HS-27A (cell line): Measurements from ENCODE around the gene DUSP16.

ENCODE experiments used
- DNase-seq: peaks from one replicate; pipeline ENCODE4 v3.0.0-alpha.2; 2012; ENCODE audit warnings: low read depth, missing footprints

DUSP16 gene

DNA sequence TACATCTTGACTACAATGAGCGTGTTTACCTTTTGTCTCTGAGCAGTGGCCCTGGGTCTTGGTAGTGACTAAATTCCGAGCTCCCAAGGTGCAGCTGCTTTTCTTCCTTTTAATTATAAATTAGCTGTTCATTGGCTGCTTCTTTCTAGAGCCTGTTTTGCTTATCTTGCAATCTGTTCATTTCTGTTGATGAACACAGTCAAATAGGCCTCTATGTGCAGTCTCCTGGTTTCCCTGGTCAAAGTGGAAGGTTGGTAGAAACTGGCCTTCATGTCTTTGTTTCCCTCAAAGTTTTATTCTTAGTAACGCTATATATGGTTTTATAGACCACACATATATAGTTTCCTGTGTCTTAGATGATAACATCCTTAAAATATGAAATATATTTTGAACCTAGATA lies 94.1 kb downstream of the DUSP16 start:
- DNase-seq: no peak

DNA sequence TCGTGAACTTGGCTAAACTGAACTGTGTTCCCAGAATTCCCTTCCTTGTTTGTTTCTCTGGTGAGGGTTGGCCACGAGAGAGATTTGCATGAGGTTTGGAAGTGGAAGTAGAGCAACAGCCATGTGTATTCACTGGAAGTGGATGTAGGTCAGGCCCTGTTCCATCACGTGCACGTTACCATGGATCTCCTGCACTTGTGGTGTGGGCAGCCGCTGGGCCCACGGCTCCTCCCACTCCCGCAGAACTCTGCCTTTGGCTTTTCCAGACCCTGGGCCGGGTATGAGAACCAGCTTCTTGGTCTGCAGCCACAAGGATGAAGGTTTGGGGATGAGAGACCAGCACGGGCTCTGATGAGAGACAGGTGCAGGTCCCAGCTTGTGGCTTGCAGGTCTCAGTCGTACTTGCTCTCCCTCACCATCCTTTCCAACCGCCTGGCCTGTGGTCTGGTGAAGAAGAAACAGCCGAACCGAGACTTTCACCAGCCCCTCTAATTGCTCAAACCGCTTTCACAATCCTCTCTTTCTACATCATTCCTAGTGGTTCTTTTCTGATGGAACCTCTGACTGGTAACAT lies 94.9 kb downstream of the DUSP16 start:
- DNase-seq: no peak

DNA sequence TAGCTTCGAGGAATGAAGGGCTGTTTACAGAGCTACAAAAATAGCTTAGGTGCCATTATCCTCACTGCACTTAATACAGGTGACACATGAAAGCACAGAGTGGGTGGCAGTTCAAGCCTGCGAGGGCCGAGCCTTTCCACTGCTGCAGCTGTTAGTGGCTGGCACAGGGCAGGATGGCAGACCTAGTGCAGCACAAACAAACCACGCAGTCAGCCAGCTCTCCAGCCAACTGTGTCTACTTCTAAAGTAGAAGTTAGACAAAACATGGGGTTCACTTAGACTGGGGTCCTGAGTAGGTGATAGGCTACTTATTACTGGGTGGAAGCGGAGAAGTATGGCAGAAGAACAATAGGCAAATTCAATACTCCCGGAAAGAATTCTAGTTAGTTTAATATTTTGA lies 95.4 kb downstream of the DUSP16 start:
- DNase-seq: no peak

DNA sequence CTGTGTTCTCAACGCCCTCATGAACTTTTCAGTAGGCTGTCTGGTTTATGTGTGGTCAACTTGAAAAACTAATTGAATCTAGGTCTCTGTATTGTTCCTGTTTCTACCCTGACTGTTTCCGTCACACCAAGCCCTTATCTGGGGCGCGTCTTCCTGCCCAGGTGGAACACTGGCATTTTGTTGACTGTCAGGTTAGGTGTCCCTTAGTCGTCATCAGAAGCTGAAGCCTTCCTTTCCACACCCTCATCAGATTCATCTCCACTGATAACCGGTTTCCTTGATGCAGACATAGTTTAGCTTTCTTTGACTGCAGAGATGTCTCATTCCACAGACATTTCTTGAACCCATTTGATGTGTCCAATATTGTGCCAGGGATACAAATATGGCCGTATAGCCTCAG lies 96.5 kb downstream of the DUSP16 start:
- no peak for DNase-seq

DNA sequence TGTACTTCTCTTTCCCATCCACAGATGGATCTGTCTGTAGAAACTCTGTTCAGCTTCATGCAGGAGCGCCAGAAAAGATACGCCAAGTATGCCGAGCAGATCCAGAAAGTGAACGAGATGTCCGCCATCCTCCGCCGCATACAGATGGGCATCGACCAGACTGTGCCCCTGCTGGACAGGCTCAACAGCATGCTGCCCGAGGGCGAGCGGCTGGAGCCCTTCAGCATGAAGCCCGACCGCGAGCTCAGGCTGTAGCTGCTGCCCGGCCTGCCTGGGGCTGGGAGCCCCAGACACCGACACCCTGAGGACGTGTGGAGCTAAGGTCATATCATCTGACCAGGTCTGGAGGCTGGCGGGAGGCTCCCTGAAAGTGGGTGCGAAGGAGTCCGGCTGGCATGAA lies 97.1 kb downstream of the DUSP16 start:
- DNase-seq: no peak

DNA sequence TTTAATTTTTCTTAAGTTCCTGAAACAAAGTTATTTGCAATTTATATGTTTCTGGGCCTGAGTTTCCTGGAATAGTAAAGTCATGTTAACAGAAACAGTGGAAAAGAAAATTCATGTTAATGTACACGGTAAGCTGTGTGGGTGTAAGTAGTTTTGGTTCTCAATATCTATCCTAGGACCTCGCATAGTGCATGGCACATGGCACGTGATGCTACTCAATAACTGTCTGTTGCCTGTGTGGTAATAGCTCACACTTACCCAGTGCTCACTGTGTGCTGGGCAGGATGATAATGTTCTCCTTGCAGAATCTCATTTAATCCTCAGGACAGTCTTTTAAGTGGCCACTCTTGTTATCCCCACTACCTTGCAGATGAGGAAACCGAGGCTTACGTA lies 100.7 kb downstream of the DUSP16 start:
- no peak for DNase-seq

DNA sequence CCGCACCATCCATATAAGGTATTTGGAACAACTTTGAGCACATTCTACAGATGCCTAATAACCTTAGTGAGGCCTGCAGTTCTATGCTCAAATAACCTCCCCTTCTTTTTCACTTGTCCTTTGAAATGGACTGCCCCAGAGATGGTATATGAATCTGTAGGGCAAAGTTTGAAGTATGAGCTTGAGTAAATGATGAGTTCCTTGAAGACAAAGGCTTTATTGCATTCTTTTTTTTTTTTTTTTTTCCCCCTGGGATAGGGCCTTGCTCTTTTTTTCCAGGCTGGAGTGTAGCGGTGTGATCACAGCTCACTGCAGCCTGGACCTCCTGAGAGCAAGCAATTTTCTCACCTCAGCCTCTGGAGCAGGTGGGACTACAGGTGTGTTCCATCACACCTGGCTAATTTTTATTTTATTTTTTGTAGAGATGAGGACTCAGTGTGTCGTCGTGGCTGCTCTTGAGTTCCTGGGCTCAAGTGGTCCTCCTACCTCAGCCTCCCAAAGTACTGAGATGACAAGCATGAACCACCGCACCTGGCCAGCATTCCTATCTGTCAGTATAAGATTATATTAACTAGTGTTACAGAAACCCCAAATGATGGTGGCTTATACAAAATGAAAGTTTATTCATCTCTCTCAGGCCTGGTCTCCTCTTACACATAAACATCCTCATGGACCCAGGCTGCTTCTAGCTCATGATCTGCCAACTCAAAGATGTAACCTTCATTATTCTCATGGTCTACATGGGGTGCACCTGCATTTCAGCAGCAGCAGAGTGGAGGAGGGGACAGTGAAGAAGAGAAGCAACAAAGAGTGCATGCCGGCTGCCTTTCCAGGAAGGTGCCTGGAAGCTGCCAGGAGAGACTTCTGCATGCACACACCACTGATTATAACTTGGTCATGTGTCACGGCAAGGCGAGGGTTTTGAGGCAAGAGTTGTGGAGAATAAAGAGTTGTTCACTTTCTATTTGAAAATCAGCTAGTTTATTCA lies 101.4 kb downstream of the DUSP16 start:
- no peak for DNase-seq

DNA sequence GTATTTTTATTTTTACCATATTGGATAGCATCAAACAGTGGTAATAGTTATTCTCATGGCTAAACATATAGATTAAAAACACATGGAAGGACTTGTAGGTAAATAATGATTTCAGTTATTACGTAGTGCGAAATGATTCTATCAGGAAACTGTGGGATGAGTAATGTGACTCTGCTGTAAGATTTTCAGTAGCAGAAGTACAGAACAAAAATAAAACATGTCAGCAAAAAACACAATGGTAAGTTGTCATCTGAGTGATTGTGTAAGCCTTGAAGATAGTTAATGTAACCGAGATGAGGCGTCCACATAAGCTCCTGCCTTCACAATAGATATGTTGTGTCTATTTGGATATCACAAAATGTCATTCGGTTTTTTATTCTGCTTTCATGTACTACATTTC lies 106.0 kb downstream of the DUSP16 start:
- DNase-seq: no peak

DNA sequence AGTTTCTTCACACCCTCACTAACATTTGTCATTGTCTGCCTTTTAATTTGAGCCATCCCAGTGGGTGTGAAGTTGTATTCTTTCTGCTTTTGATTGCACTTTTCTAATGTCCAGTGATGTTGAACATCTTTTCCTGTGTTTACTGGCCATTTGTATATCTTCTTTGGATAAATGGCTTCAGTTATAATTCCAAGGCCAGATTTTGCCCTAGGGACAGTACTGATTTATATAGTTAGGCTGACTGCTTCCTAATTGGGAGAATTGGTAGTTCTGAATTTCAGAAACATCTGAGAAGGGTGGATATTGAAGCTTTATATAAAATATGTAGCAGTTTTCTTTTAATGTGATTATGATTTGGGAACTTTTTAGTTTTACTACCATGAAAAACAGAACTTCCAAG lies 108.3 kb downstream of the DUSP16 start:
- no peak for DNase-seq

DNA sequence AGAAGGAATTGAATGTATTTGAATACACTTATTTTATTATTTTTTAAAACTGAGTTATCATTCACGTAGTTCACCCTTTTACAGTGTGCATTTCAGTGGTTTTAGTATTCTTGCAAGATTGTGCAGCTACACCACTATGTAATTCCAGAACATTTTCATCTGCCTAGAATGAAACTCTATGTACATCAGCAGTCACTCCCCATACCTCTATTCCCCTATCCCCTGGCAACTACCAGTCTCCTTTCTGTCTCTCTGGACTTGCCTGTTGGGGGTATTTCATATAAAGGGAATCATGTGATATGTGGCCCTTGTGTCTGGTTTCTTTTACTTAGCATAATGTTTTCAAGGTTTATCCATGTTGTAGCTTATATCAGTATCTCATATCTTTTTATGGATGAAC lies 109.0 kb downstream of the DUSP16 start:
- no peak for DNase-seq

DNA sequence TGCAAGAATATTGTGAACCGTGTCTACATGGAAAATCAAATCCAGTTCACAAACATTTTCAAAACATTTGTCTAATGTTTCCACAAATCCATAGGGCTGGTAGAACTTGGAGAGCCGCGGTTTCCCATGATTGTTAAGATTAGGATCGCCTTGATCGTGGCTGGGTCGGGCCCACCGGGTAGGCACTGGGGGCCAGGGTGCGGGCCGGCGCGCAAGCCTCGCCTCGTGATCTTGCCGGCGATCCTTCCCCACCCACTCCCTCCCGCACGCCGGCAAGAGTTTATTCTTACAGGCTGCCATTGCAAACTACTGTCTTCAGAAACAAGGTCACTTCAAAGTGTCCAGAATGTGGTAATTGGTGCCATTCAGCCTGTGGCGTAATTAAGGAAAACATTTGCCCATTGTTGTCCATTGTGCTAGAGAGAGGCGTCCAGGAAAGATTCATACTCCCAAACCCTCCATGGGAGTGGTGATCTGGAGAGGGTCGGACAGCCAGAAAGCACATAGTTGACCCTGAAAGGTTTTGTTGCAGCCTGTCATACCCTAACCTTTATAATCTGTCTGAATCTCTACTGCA lies 110.2 kb downstream of the DUSP16 start:
- no peak for DNase-seq

DNA sequence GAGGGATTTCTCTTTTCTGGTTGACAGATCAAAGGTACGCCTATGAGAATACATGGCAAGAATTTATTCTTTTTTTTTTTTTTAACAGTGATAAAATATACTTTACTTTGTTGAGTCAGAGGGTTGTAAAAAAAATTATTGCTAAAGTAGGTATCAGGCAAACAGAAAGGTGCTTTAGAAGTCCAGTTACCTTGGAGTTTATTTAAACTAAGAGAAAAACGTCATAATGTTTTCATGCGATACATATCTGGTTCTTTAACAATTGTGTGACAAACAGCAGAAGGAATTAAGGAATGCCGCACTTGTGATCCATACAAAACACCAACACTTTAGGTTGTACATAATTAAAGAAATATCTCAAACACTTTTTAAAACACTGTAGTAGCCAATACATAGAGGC lies 111.6 kb downstream of the DUSP16 start:
- DNase-seq: no peak

DNA sequence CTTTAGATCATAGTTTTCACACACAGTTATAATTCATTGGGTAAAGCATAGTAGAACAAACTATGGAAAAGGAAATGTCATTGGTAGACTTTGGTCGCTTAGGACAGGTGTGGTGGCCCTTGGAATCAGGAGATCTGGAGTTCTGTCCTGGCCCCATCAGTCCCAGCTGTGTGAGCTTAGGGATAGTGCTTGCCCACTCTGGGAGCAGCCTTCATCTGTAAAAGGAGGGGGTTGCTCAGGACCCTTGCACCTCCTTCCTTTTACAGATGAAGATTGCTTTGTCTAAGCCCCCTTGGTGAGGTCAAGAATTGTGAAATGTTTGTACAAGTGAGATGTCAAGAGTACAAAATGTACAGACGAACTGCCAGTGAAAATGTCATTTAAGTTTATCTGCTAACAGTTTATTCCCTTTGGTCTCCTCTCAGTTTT lies 112.6 kb downstream of the DUSP16 start:
- no peak for DNase-seq

DNA sequence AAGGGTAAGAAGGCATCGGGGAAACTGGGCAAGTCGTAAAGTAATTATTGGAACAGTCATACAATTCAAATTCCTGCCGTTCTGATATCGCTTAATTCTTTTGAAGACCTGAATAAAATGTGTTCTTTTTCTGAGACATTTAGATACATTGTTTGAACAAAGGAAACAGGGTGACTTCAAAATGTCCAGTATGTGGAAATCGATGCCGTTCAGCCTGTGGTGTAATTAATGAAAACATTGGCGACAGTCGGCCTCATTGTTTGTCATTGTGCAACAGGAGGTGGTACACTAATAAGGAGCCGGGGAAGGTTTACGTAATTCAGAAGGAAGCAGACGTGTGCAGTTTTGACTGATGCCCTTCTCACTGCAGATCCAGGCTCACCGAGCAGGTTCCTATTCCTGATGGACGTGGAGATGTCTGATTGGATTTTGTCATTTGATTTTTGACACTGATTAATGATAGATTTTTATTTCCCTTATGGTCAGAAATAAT lies 113.1 kb downstream of the DUSP16 start:
- DNase-seq: no peak

DNA sequence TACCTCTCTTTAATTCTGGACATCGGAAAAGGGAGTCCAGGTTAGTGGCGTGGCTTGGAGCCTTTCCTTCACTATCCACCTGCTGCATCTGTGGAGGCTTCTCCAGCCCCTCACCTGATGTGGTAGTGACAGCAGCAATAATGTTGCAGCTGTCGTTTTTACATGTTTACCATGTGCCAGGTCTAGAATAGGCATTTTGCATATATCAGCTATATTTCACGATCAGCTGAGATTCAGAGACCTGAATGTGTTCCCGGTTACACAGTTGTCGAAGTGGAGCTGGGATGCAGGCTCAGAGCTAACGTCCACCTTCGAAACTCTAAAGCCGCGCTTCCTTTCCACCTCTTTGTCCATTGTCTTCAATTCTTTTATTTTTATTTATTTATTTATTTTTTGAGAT lies 114.8 kb downstream of the DUSP16 start:
- no peak for DNase-seq

DNA sequence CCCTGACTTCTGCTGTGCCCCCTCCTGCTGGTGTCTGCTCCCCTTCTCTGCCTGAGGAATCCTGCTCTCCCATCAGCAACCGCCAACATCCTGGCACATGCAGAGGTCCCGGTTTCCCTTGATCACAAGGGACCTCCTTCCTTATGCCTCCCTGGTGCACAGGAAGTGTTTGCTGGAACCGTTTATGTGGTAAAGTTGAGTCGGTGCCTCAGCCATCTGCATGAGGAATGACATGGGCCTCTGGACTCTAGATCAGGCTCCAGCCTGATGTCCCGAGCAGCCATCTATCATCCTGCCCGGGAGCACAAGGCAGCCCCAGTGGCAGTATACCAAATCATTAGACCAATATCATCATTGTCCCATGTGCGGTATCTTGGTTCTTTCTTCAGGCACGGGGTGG lies 115.4 kb downstream of the DUSP16 start:
- DNase-seq: no peak

DNA sequence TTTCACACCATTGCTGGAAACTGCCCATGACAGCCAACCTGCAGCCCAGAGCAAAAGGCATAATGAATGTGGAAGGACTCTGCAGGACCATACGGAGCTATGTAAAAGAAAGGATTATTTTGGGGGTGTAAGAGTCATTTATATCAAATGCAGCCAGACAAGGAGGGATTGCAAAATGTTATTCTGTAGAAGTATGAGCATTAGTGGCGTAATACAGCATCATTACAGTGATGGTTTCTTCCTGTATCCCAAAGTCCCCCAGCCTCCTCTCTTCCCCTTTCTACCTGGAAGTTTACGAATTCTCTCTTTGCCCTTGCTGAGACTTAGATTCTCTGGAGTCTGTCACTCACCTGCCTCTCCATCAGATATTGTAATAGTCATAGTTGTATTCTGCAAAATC lies 115.9 kb downstream of the DUSP16 start:
- no peak for DNase-seq

DNA sequence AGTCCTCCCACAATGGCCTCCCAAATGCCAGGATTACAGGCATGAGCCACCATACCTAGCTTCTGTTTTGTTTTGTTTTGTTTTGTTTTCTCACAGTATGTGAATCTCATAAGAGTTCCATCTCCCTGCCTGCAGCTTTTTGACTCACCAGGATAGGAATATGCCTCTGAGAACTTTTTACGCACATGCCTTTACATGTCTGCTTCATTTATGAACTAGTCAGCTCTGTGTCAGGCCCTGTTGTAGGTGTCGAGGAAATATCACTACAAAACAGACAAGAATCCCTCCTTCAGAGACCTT lies 116.8 kb downstream of the DUSP16 start:
- DNase-seq: no peak

DNA sequence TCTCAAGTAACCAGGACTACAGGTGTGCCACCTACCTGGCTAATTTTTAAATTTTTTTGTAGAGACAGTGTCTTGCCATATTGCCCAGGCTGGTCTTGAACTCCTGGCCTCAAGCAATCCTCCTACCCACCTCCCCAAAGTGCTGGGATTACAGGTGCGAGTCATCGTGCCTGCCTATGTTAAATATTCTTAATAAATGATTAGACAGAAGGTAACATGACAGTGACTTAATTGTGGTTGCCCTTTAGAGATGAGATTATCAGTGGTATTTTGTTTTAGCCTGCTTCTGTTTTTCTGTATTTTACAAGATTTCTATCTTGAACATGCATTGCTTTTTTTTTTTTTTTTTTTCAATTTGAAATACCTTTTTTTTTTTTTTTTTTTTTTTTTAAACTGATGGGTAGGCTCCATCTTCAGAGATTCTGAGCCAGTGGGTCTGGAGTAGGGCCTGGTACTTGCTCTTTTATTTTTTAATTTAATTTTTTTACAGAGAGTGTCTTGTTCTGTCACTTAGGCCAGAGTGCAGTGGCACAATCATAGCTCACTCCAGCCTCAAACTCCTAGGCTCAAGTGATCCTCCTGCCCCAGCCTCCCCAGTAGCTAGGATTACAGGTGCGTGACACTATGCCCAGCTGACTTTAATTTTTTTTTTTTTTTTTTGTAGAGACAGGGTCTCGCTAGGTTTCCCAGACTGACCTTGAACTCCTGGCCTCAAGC lies 117.3 kb downstream of the DUSP16 start:
- no peak for DNase-seq

DNA sequence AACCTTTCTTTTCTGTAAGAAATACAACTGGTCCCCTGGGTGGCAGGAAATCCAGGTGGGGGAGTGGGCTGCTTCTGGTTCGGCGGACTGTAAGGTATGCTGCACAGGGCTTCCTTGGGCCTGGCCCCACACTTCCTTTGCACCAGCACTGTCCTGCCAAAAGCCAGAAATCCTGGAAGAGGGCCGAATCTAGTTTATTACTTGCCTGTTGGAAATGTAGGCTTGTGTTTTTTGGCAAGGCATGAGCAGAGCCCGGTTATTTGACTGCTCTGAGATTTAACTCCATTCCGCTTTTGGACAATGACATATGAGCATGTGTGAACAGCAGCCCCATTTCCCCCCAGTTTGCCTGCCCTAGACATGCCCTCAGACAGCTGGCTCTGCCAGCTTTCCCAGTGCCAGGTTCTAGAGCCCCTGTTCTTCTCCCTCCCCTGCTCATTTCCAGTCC lies 119.2 kb downstream of the DUSP16 start:
- DNase-seq: no peak

DNA sequence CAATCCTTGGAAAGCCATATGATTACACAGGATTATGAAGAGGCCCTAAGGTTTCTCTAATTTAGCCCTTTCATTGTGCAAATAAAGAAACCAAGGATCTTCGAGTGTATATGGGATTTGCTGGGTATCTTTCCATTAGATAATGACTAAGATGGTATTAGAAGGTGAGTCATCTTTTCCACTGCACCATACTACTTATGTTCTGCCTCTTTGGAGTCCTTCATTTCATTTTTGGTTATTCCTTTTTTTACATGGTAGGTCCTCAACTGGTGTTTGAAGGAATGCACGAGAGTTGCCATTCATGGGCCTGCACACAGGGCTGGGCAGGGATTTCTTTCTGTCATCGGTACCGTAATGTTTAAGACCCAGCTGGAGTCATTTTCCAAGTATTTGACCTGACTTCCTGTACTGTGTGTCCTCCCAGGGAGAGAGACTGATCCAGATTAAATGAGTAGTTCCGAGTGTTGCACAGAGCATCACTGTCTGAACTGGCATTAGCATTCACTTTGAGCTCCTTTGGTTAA lies 120.1 kb downstream of the DUSP16 start:
- peak; percentile 24 for DNase-seq

DNA sequence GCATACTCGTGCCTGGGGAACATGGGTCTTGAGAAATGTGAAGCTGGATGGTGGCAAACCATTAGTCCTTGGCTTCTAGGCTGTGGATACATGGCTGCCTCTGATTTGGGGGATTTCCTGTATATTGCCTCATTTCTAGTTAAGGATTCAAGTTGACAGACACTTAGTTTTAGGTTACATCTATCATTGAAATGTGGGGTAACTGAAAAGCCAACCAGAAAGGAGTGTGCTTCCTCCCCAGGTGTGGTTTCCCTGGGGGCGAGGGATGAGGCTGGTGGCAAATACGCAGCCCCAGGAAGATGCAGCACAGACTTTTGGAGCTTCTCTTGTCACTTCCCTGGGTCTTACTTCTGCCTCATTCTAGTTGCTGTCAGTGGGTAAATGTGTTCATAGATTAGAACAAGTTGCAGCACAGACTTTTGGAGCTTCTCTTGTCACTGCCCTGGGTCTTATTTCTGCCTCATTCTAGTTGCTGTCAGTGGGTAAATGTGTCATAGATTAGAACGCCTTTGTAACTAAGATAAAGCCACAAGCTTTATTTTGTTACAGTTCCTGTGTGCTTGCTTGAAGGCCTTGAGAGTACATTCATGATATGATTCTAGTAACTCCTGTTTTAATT lies 120.7 kb downstream of the DUSP16 start:
- DNase-seq: no peak
